Stimulated activated CD8-positive, alpha-beta memory T cell treated with anti-CD3 and anti-CD28 coated beads, Interleukin-4, amount 100 ng/mL, for 48 hours (primary cell): ENCODE data around the gene KCNAB1.

Experiments
- DNase-seq: peaks from one replicate; pipeline ENCODE4 v3.0.0-alpha.2; 2020

KCNAB1 gene

GRCh38 chr3:156140001-156140595 lies 19.7 kb downstream of the KCNAB1 start:
- no peak for DNase-seq

- DNase-seq, result no peak
These were observed 22.3 kb downstream of the KCNAB1 start for GRCh38 chr3:156142702-156143101.

GRCh38 chr3:156143136-156143535 lies 22.8 kb downstream of the KCNAB1 start:
- DNase-seq, result no peak

GRCh38 chr3:156144060-156144459 lies 23.7 kb downstream of the KCNAB1 start:
- no peak for DNase-seq

- DNase-seq, result no peak
These were observed 25.5 kb downstream of the KCNAB1 start for GRCh38 chr3:156145866-156146265.

GRCh38 chr3:156148345-156148945 lies 28.1 kb downstream of the KCNAB1 start:
- DNase-seq, result no peak

- no peak for DNase-seq
These were observed 28.6 kb downstream of the KCNAB1 start for GRCh38 chr3:156148946-156149381.

- DNase-seq, result no peak
These were observed 29.5 kb downstream of the KCNAB1 start for GRCh38 chr3:156149876-156150275.

- peak; percentile 33 for DNase-seq
These were observed 30.2 kb downstream of the KCNAB1 start for GRCh38 chr3:156150434-156151066.

- peak; percentile 72 for DNase-seq
These were observed 31.5 kb downstream of the KCNAB1 start for GRCh38 chr3:156151824-156152428.

- DNase-seq, result no peak
These were observed 38.4 kb downstream of the KCNAB1 start for GRCh38 chr3:156158656-156159295.

- no peak for DNase-seq
These were observed 40.3 kb downstream of the KCNAB1 start for GRCh38 chr3:156160647-156161046.

- DNase-seq, result no peak
These were observed 40.8 kb downstream of the KCNAB1 start for GRCh38 chr3:156161172-156161571.

GRCh38 chr3:156163848-156164247 lies 43.5 kb downstream of the KCNAB1 start:
- DNase-seq, result no peak

- no peak for DNase-seq
These were observed 46.4 kb downstream of the KCNAB1 start for GRCh38 chr3:156166808-156167207.

GRCh38 chr3:156170571-156170970 lies 50.2 kb downstream of the KCNAB1 start:
- no peak for DNase-seq

GRCh38 chr3:156171281-156172267 lies 51.2 kb downstream of the KCNAB1 start:
- DNase-seq, result no peak

GRCh38 chr3:156172536-156172935 lies 52.2 kb downstream of the KCNAB1 start:
- DNase-seq, result no peak

- DNase-seq, result no peak
These were observed 54.0 kb downstream of the KCNAB1 start for GRCh38 chr3:156174229-156174847.

- DNase-seq, result no peak
These were observed 55.2 kb downstream of the KCNAB1 start for GRCh38 chr3:156175570-156175969.

- DNase-seq, result no peak
These were observed 55.7 kb downstream of the KCNAB1 start for GRCh38 chr3:156176048-156176447.
